Measurements from ENCODE around the gene CLDN3.
"Not testable (repeated sequence)": the region's sequence is repeated elsewhere in the genome, so short reads cannot be mapped to it uniquely, and the experiment has no call there.

Gene CLDN3, protein sequence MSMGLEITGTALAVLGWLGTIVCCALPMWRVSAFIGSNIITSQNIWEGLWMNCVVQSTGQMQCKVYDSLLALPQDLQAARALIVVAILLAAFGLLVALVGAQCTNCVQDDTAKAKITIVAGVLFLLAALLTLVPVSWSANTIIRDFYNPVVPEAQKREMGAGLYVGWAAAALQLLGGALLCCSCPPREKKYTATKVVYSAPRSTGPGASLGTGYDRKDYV

DNA sequence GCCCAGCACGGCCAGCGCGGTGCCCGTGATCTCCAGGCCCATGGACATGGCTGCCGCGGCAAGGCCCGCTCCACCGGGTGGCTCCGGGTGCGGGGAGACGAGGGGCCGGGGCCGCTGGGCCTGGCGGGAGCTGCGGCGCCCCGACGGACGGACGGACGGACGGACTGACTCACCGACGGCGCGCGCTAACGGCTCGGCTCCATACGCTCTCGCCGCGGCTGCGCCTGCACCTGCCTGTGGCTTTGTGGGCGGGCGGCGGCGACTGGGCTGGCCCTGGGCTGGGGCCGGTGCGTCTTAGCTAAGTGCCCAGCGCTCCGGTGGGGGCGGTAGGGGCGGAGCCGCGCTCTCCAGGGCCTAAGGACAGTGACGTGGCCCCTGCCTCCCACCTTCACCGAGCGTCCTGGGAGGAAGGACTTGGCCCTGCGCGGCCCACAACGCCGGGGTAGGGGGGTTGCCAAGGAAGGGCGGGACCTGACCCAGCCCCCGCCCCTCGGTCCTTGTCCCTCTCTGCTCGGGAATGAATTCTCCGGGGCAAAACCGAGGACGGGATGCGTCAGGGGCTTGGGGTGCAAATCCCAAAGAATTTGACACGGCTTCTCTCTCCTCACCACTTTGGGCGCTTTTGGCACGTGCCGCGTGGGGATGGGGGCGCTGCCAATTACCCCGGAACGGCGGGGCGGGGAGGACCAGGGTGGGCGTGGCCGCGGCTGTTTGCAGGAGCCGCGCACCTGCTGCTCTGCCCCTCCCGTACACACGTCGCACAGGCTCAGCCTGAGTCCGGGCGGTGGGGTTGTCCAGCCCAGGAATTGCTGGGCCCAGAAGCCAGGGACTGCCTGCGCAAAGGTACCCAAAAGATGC is at the start of gene CLDN3:
Gene CLDN3 (minus strand): TSS at position 269 of the 858 bp plus-strand sequence. CDS start 221 bp downstream, at position 48.
- peak in 3 of 6 experiments; percentile 6 to 11 (median 9) for DNase-seq

DNA sequence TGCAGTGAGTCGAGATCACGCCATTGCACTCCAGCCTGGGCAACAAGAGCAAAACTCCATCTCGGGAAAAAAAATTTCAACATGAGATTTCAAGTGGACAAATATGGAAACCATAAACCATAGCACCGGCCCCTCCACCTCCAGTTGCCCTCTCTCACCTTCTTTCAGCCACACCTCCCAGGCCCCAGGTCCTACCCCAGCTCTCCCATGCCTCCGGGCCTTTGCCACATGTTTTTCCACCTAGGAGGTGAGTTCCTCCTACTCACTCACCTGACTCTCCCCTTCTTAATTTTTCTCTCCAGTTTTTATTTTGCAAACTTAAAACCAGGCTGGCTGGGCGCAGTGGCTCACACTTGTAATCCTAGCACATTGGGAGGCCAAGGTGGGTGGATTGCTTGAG is 47.1 kb upstream of the CLDN3 start:
- DNase-seq, result no peak

DNA sequence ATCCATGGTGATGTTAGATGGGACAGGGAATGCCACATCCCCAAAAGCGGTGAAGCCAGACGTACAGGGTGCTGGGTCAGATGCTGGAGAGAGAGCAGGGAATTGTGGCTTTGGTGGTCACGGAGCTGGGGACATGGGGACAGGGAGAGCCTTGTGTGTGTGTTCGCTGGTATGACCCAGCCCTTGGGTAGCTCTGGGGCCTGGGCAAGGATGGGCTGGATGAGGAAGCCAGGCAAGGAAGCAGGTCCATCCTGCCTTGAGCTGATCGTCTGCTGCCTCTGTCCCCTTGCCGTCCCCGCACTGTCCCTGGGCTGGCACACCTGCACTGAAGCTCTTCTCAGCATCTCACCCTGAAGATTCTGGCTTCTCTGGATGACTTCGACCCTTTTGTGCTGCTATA is 45.4 kb upstream of the CLDN3 start:
- DNase-seq, result no peak

DNA sequence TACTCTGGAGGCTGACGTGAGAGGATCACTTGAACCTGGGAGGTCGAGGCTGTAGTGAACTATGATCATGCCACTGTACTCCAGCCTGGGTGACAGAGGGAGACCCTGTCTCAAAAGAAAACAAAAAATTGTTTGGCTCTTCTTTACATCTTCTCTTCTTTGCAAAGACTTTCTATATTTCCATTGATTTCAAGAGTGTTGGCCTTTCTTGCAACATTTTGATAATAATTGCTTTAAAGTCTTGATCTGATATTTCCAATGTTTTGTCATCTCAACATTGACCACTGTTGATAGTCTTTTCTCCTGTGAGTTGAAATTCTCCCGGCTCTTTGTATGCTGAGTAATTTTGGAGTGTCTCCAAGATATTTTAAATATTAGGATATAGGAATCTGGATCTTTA is 42.9 kb upstream of the CLDN3 start:
- DNase-seq, result no peak

DNA sequence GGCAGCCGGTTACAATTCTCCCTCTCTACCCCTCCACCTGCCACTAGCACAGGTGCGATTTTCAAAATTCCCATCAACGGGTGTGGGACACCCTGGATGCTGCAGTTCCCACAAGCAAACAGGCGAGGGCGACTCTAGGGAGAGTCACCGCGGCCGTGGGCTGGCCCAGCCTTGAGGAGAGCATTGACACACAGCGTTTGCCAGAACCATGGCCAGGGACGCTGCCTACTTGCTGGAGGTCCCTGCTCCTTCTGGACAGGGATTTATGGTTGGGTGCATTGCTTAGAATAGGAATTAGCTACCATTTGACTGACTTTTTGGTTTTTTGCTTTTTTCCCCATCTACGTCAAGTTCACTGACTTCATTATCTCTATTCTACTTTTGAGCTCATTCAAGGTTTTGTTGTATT is 41.7 kb upstream of the CLDN3 start:
- peak in 4 of 6 experiments; percentile 11 to 26 (median 19) for DNase-seq

DNA sequence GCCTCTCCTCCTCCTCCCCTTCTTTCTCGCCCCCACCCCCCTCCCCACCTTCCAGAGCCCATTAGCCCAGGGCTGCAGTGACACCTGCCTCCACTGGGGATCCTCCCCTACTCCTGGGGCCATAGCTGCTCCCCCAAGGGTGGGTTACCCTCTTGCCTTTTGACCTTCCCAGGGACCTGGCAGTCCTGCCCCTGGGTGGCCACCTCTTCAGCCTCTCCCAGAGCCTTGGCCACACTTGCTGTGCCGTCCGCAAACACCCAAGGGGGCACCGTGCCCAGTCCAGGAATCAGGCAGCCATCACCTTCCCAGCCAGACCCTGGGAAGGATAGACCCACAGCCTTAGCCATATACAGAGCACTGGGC is 40.9 kb upstream of the CLDN3 start:
- DNase-seq, result no peak

DNA sequence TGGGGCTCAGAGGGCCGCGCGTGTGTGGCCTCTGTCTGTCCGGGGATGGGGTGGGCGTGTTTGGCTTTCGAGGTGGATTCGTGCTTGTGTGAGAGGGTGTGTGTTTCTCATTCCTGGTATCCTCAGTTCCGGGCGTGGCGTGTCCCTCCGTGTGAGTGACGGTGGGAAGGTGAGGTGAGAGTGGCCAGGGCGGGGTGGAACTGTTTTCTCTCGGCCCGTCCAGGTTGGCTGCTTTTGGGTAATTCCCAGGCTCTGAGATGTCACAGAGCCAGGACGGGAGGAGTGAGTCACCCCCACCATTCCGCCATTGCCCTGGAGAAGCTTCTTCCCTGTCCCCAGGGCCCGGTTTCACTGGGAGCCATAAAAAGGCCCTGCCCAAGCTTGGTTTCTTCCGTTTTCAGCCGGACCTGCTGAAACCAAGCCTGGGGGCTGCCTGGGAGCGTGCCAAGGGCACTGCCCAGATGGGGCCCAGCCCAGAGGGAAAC is 39.4 kb upstream of the CLDN3 start:
- no peak for DNase-seq

DNA sequence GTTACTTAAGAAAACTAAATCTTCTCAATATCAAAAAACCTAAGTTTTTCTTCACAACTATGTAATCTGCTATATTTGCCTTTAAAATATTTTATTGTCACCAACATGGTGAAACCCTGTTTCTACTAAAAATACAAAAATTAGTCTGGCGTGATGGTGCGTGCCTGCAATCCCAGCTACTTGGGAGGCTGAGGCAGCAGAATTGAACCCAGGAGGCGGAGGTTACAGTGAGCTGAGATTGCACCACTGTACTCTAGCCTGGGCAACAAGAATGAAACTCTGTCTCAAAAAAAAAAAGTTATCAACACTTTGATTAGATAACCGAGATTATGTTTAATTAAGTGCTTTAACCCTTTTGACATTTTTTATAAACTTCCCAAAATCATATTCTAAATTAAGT is 32.4 kb upstream of the CLDN3 start:
- DNase-seq, result no peak

DNA sequence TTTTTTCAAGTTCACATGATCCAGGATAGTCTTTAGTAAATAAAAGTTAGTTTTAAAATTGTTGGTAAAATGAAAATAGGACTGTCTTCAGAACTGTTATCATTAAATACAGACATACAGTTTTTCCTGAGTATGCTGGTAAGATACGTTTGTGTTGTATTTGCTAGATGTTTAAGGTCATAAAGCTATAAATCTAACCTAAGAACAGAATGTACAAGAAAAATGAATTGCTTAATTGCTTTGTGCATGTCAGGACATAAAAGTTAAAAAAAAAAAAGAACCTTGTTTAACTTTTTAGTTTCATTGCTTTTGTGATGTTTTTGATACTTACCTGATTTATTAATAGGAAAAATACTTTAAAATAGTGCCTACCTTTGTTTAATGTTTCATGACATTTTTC is 31.5 kb upstream of the CLDN3 start:
- no peak for DNase-seq

DNA sequence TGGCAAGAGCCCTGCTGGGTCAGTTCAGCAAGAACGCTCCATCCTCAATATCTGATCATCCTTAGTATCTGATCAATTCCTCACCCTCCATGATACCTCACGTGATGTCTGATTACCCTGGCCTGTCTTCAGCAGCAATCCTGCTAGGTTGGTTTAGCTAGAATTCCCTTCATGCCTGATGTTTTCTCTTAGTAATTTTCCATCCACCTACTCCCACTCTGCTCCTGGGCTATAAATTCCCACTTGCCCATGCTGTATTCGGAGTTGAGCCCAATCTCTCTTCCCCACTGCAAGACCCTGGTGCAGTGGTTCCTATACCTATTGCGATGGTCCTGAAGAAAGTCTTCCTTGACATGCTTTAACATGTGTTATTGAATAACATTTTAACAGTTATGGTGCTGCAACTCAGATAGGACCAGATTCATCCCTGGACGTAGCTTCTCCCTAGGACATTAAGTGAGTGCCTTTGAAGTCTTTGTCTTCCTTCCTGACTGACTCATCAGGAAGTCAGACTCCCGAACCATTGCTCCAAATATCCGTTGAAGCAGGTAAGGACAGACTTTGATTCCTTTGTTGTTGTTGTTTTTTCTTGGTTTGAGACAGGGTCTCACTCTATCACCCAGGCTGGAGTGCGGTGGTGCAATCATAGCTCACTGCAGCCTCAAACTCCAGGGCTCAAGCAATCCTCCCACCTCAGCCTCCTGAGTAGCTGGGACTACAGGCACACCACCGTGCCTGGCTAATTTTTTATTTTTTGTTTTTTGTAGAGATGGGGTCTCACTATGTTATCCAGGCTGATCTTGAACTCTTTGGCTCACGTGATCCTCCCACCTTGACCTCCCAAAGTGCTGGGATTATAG is 29.4 kb upstream of the CLDN3 start:
- DNase-seq, result no peak

DNA sequence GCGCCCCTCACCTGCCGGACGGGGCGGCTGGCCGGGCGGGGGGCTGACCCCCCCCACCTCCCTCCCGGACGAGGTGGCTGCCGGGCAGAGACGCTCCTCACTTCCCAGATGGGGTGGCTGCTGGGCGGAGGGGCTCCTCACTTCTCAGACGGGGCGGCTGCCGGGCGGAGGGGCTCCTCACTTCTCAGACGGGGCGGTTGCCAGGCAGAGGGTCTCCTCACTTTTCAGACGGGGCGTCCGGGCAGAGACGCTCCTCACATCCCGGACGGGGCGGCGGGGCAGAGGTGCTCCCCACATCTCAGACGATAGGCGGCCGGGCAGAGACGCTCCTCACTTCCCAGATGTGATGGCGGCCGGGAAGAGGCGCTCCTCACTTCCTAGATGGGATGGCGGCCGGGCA is 27.1 kb upstream of the CLDN3 start:
- not testable (repeated sequence) for DNase-seq

DNA sequence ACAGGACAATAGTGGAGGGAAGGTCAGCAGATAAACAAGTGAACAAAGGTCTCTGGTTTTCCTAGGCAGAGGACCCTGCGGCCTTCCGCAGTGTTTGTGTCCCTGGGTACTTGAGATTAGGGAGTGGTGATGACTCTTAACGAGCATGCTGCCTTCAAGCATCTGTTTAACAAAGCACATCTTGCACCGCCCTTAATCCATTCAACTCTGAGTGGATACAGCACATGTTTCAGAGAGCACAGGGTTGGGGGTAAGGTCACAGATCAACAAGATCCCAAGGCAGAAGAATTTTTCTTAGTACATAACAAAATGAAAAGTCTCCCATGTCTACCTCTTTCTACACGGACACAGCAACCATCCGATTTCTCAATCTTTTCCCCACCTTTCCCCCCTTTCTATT is 26.6 kb upstream of the CLDN3 start:
- not testable (repeated sequence) for DNase-seq

DNA sequence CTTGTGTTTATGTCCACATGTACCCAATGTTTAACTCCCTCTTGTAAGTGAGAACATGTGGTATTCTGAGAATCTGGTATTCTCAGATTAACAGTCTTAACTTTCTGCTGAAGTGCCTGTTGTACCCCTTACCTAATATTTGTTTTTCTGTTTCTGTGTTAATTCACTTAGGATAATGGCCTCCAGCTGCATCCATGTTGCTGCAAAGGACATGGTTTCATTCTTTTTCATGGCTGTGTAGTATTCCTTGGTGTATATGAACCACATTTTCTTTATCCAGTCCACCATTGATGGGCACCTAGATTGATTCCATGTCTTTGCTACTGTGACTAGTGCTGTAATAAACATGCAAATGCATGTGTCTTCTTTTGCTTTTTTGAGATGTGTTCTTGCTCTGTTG is 25.1 kb upstream of the CLDN3 start:
- DNase-seq, result not testable (repeated sequence)

DNA sequence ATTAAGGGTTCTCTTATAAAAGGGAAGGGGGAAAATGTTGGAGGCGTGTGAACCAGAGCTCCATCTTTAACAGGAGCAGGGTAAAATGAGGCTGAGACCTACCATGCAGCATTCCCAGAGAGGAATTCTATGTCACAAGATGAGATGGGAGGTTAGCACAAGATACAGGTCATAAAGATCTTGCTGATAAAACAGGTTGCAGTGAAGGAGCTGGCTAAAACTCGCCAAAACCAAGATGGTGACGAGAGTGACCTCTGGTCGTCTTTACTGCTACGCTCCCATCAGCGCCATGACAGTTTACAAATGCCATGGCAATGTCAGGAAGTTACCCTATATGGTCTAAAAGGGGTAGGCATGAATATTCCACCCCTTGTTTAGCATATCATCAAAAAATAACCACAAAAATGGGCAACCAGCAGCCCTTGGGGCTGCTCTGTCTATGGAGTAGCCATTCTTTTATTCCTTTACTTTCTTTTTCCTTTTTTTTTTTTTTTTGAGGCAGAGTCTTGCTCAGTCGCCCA is 21.2 kb upstream of the CLDN3 start:
- not testable (repeated sequence) for DNase-seq

DNA sequence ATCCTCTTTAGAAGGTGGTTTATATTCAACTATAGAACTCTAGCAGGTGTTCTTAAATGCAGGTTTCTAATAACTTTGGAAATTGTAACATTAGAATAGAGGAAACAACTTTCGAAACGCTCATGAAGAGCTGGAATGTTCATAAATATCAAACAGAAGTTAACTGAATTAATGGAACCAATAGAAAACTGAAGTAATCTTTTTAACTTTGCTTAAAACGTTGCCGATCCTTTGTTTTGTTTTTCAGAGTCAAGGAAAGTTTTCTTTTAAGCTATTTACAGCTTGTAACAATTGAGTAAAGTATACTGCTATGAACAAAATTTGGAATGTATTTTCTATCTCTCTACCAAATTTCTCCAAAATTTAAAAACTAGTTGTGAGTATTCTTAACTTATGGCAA is 19.0 kb upstream of the CLDN3 start:
- no peak for DNase-seq

DNA sequence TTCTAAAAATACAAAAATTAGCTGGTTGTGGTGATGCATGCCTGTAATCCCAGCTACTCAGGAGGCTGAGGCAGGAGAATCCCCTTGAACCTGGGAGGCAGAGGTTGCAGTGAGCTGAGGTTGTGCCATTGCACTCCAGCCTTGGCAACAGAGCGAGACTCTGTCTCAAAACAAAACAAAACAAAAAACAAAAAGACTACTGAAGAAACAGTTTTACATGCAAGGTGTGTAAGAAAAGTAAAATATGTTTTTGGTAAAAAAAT is 17.6 kb upstream of the CLDN3 start:
- not testable (repeated sequence) for DNase-seq

DNA sequence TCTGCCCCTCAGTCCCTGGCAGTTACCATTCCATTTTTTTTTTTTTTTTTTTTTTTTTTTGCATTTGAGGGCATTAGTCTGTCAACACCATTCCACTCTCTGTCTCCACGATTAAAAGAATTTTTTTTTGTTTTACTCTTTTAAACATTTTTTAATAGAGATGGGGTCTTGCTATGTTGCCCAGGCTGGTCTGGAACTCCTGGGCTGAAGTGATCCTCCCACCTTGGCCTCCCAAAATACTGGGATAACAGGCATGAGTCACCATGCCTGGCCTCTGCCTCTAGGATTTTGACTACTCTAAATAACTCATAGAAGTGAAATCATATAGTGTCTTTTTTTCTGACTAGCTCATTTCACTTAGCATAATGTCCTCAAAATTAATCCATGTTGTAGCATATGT is 16.5 kb upstream of the CLDN3 start:
- no peak for DNase-seq

DNA sequence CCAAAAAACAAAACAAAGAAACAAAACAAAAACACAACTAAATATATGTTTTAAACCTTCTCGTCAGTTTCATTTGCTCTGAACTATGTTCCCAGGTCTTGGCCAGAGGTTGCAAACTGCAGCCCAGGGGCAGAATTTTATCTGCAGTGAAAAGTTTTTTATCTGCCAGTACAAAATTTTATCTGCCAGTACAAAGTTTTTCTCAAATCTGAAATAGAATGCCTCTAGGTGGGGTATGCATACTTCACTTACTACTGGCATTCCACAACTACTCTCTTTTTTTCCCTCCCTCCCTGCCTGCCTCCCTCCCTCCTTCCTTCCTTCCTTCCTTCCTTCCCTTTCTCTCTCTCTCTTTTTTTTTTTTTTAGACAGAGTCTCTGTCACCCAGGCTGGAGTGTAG is 9.4 kb upstream of the CLDN3 start:
- no peak for DNase-seq

DNA sequence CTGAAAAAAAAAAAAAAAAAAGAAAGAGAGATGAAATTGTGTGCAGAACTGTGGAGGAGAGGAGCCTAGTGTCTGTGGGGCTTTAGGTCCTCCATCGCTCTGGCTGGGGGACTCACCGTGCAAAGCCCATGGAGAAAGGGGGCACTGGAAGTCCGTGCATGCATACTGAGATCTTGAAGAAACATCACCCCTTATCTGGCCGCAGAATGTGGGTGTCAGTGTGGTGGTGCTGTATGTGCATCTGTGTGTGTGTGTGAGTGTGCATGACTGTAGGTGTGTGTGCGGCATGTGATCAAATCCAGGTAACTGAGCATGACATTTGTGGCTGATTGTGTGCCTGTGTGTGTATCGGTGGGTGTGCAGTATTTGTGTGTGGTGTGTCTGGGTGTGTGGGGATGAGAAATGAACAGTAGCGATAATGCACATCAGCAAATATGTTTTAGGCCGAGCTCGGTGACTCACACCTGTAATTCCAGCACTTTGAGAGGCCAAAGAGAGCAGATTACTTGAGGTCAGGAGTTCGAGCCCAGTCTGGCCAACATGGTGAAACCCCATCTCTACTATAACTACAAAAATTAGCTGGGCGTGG is 8.8 kb upstream of the CLDN3 start:
- DNase-seq, result no peak

DNA sequence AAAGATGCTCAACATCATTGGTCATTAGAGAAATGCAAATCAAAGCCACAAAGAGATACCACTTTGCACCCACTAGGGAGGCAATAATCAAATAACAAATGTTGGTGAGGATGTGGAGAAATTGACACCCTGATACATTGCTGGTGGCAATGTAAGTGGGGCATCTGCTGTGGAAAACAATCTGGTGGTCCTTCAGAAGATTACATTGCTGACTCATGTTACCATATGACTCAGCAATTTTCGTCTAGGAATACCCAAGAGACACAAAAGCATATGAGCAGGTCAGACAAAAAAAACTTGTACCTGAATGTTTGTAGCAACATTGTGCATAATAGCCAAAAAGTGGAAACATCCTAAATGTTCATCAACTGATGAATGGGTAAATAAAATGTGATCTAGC is 4.9 kb upstream of the CLDN3 start:
- no peak for DNase-seq

DNA sequence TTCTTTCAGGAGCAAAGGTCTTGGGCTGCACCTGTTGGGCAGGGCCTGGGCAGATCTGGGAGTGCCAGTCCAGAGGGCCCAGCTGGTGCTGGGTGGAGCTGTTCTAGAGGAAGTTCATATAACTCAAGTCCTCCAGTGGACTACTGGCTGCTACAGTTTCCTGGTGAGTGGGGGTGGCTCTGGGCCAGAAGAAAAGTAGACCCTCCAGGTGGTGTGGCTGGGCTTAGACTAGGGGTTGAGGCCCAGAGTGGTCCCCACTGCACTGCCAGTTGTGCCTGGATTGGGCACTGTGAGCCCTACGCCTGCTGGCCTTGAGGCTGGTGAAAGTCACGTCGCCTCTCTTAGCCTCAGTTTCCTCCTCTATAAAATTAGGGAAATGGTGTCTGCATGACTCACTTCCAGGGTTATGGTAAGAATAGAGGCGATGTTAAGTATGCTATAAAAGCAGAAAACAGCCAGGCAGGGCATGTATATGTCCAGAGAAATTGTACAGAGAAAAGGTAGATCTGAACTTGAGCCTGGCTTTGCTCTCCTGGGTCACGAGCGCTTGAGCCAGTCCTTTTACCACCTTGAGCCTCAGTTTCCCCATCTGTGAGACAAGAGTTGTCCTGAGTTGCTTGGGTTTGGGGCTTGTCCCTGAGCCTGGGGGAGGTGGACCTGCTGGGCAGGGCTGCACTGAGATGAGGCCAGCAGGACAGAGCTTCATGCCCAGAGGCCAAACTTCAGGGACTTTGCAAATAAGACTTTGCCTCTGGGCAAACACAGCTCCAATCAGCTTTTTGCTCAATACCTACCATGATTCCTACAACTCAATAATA is 3.8 kb upstream of the CLDN3 start:
- DNase-seq, result no peak
